GM21423 (cell line): Measurements from ENCODE around the gene ARL5C.

Experiments
- ATAC-seq: cut with Tn5 transposase; IDR thresholded peaks from one replicate; pipeline ENCODE4 v1.9.1; 2021; ENCODE audit warnings: mild to moderate bottlenecking, moderate library complexity; ENCODE audit not compliant: unreplicated experiment

ARL5C gene

DNA sequence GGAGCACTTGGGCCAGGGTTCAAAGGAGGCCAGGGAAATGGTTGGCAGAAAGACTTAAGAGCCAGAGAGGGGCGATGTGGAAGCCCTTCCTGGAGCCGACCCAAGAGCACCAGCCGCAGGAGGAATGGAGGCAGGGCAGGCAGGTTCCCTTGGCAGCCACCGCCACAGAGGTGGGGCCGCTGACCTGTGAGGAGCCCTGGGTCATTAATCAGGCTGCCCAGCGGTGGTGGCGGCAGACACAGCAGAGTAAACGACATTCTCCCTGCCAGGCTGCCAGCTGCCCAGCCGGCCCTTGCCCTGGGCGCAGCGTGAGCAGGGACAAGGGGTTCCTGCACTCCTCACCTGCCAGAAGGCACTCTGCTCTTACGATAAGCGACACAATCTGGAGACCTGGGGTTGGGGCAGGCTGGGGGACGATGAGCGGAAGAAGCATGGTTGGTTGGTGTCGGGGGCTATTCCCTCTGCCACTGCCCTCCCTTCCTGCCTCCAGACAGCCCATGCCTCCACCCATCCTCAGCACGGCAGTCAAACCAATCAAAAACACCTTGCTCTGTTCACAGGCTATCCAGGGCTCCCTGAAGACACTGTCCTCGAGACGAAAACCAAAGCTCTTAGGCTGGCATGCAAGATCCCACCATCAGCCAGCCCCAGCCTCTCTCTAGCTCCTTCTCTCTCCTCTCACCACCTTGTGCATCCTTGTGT, 55.4 kb downstream of the ARL5C start:
- ATAC-seq: no peak

DNA sequence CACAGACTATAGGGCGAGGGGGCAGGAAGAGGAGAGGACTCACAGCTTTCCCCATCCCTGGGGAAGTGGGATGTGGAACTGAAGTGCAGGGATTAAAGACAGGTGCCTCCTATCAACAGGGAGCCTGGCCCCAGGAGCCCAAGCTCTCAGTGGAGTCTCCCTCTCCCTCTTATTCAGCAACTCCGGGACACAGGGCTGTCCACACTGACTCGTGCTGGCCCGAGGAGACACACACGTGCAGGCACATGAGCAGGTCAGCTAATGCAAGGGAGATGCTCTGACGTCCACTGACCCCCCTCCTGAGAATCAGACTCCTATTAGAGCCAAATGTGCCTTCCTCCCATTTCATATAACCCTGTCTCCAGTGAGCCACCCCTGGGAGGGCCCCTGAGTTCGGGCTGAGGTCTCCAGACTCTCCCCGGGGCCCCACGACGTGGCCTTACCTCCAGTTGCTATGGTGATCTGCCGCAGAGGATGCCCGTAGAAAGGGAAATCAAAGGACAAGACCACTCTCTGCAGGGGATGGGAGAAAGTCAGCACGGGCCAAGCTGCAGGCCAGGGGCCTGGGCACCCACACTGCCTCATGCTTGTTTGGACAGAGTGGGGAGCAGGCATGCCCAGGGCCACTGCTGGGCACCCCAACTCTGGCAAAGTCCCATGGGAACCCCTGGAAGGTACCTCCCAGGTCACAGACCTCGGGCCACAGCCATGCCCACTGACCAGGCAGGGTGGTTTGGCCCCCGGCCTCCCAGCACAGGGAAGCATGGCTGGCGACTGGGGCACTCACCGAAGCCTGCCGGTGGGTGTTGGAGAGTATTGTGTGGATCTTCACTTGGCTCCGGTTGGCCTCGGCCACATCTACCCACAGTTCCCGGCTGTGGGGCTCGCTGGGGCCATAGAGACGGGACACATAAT, 57.2 kb downstream of the ARL5C start:
- ATAC-seq: no peak

DNA sequence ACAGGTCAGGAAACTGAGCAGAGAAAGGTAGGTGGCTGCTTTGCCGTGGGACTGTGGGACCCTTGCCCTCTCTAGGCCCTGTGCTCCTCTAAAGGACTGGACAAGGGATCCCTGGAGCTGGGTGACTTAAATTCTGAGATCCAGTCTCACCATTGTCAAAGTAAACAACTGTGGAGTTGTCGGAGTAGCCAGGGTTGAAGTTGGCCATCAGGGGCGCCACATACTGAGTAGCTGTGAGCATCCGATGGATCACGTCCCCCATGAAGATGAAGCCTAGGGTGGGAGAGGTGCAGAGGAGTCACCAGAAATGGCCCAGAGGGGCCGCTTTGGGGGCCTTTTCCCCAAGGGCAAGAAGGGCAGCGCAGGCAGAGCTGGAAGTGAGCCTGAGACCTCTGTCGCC, 58.0 kb downstream of the ARL5C start:
- ATAC-seq: no peak

DNA sequence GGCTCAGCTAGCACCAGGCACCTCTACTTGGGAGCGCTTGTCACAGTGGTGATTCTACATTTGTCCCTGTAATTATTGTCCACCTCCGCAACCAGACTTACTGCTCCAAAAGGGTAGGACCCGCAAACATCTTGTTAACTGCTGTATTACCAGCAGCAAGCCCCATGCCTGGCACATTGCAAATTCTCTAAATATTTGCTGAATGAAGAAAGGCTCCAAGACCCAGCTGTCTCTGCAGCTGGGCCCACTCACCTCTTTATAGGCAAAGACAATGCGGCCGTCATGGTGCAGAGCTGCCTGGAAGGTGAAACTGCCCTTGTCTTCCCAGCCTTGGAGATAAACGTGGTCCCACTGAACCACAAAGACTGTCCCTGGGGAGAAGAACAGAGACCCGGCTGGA, 58.8 kb downstream of the ARL5C start:
- no peak for ATAC-seq
